Measurements from ENCODE around the gene GLI1.
A peak's percentile ranks its signal among the peaks of the same experiment; 100 is the strongest.
"Not testable (repeated sequence)": the region's sequence is repeated elsewhere in the genome, so short reads cannot be mapped to it uniquely, and the experiment has no call there.

GLI1 gene

DNA sequence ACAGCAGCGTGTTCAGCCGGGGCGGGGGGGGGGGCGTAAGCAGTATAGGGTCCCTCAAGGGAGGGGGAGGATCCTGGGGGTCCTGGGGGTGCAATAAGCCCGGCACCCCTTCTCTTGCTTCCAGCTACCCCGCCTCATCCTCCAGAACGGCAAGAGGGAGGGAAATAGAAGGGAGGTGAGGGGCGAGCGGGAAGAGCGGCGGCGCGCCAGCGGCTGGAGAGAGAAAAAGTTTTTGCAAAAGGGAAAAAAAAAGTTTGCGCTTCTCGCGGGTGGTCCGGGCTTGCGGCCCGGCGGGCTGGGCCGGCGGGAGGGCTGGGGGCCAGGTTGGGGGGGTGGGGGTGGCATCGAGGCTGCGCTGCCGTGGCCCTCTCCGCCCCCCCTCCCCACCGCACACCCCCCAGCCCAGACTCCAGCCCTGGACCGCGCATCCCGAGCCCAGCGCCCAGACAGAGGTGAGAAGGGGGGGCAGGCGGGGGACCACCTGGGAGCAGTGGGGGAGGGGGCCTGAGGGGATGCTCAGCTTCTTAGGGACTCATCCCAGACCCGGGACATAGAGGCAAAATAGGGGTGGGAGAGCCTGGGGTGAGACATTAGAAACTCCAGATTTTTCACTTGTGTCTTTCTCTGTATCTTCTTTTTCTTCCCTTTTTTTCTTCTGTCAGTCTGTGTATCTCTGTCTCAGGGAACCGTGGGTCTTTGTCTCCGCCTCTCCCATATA is at the start of gene GLI1:
GLI1 (plus strand) TSS at position 36 of the 718 bp plus-strand sequence. CDS start 3,907 bp downstream, outside the sequence.
- H3K27me3 ChIP-seq (ENCODE audit: control insufficient read depth in 5 of 5, insufficient read depth in 4 of 5, low read length in 5 of 5) = peaks cover 0 to 21% (median 6%) of the 10 kb centered on the region in 5 donors

DNA sequence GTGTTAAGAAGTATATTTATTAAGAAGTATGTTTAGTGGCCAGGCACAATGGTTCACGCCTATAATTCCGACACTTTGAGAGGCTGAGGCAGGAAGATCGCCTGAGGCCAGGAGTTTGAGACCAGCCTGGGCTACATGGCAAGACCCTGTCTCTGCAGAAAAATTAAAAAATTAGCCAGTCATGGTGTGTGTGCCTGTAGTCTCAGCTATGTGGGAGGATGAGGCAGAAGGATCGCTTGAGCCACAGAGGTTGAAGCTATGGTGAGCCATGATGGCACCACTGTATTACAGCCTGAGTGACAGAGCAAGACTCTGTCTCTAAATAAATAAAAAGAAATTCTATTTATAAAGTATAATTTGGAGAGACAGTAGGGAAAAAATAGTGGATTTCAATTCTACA is 49.1 kb upstream of the GLI1 start:
- no peaks in the 10 kb centered on the region for H3K36me3 ChIP-seq (ENCODE audit: control insufficient read depth in 5 of 5, insufficient read depth in 5 of 5, low read length in 5 of 5)
- no peaks in the 10 kb centered on the region for H3K27me3 ChIP-seq (ENCODE audit: control insufficient read depth in 5 of 5, insufficient read depth in 4 of 5, low read length in 5 of 5)
- H3K27ac ChIP-seq (ENCODE audit: low read depth, low read length) = no peak overlapping the region
- no peak overlapping the region for H3K9ac ChIP-seq (ENCODE audit: low read length in 5 of 5)
- H3K9me3 ChIP-seq (ENCODE audit: control insufficient read depth in 5 of 5, low read length in 5 of 5) = no peaks in the 10 kb centered on the region
- H3K4me1 ChIP-seq (ENCODE audit: control insufficient read depth in 5 of 5, insufficient read depth in 5 of 5, low read length in 5 of 5) = no peaks in the 10 kb centered on the region
- no peak overlapping the region for H3K4me3 ChIP-seq (ENCODE audit: low read depth in 1 of 5, low read length in 5 of 5)

More for the DNA sequence above, at the start of gene GLI1:
- Histone ChIP-seq H3K4me3 (ENCODE audit: low read depth in 1 of 5, low read length in 5 of 5) (peak within 1 kb of the TSS; percentile 86 to 99 (median 88)), H3K9me3 (ENCODE audit: control insufficient read depth in 5 of 5, low read length in 5 of 5) (no peaks in the 10 kb centered on the region), H3K36me3 (ENCODE audit: control insufficient read depth in 5 of 5, insufficient read depth in 5 of 5, low read length in 5 of 5) (no peaks in the 10 kb centered on the region), H3K9ac (ENCODE audit: low read length in 5 of 5) (peak within 1 kb of the TSS; percentile 30 to 89 (median 72)), H3K27ac (ENCODE audit: low read depth, low read length) (peak within 1 kb of the TSS; percentile 74), H3K4me1 (ENCODE audit: control insufficient read depth in 5 of 5, insufficient read depth in 5 of 5, low read length in 5 of 5) (peaks cover 5 to 41% (median 36%) of the 10 kb centered on the region in 5 donors)

DNA sequence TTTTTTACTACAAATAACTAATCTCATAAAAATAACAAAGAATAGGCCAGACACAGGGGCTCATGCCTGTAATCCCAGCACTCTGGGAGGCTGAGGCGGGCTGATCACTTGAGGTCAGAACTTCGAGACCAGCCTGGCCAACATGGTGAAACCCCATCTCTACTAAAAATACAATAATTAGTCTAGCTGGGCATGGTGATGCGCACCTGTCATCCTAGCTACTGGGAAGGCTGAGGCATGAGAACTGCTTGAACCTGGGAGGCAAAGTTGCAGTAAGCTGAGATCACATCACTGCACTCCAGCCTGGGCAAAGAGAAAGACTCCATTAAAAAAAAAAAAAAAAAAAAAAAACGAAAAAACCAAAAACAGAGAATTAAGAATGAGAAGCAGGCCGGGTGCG is 45.4 kb upstream of the GLI1 start:
- H3K9ac ChIP-seq (ENCODE audit: low read length in 5 of 5) = not testable (repeated sequence)

DNA sequence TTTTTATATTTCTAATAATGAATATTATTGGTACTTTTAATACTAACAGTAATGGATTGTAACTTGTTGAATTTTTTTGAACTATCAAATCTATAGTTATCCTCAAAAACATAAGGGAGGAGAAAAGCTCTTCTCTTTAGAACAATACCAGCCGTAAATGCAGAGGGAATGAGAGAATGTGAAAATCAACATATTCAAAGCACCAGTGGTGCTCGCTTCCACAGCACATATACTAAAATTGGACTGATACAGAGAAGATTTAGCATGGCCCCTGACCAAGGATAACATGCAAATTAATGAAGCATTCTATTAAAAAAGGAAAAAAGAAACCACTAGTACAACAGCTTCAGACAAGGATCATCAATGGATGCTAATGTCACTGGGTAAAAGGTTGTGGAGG is 44.5 kb upstream of the GLI1 start:
- no peaks in the 10 kb centered on the region for H3K36me3 ChIP-seq (ENCODE audit: control insufficient read depth in 5 of 5, insufficient read depth in 5 of 5, low read length in 5 of 5)
- H3K9me3 ChIP-seq (ENCODE audit: control insufficient read depth in 5 of 5, low read length in 5 of 5) = no peaks in the 10 kb centered on the region
- no peak overlapping the region for H3K9ac ChIP-seq (ENCODE audit: low read length in 5 of 5)
- no peak overlapping the region for H3K4me3 ChIP-seq (ENCODE audit: low read depth in 1 of 5, low read length in 5 of 5)
- H3K27me3 ChIP-seq (ENCODE audit: control insufficient read depth in 5 of 5, insufficient read depth in 4 of 5, low read length in 5 of 5) = no peaks in the 10 kb centered on the region
- H3K4me1 ChIP-seq (ENCODE audit: control insufficient read depth in 5 of 5, insufficient read depth in 5 of 5, low read length in 5 of 5) = peaks cover 0 to 7% (median 5%) of the 10 kb centered on the region in 5 donors
- no peak overlapping the region for H3K27ac ChIP-seq (ENCODE audit: low read depth, low read length)

More for the DNA sequence above, 45.4 kb upstream of the GLI1 start:
- not testable (repeated sequence) for H3K27me3 ChIP-seq (ENCODE audit: control insufficient read depth in 5 of 5, insufficient read depth in 4 of 5, low read length in 5 of 5); H3K4me1 ChIP-seq (ENCODE audit: control insufficient read depth in 5 of 5, insufficient read depth in 5 of 5, low read length in 5 of 5); H3K36me3 ChIP-seq (ENCODE audit: control insufficient read depth in 5 of 5, insufficient read depth in 5 of 5, low read length in 5 of 5); H3K27ac ChIP-seq (ENCODE audit: low read depth, low read length); H3K9me3 ChIP-seq (ENCODE audit: control insufficient read depth in 5 of 5, low read length in 5 of 5); H3K4me3 ChIP-seq (ENCODE audit: low read depth in 1 of 5, low read length in 5 of 5)

DNA sequence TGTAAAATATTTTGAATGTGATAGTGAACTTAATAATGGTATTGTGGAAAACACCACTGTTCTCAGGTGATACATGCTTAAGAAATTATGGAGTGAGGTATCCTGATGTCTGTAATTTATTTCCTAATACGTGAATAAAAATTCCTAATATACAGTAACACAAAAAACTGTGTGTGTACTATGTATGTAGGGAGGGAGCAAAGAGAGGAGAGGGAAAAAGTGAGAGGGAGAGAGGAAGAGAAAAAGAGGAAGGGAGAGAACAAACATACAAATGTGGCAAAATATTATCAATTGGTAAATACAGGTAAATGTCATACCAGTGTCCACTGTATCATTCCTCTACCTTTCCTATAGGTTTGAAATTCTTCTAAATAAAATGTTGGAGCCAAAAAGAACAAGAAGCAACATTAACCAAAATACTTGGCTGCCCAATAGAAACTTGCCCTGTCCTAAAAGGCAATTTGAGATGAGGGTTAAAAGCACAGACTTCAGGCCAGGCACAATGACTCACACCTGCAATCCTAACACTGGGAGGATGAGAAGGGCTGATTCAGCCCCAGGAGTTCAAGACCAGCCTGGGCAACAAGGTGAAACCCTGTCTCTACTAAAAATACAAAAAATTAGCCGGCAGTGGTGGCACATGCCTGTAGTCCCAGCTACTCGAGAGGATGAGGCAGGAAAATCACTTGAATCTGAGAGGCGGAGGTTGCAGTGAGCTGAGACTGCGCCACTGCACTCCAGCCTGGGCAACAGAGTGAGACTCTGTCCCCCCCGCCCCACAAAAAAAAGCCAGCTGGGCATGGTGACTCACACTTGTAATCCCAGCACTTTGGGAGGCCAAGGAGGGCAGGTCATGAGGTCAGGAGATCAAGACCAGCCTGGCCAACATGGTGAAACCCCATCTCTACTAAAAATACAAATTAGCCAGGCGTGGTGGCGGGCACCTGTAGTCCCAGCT is 43.3 kb upstream of the GLI1 start:
- Histone ChIP-seq H3K4me1 (ENCODE audit: control insufficient read depth in 5 of 5, insufficient read depth in 5 of 5, low read length in 5 of 5) (peaks cover 0 to 7% (median 5%) of the 10 kb centered on the region in 5 donors), H3K9ac (ENCODE audit: low read length in 5 of 5) (peak overlapping the region in 1 of 5 donors; percentile 16), H3K4me3 (ENCODE audit: low read depth in 1 of 5, low read length in 5 of 5) (no peak overlapping the region), H3K27me3 (ENCODE audit: control insufficient read depth in 5 of 5, insufficient read depth in 4 of 5, low read length in 5 of 5) (no peaks in the 10 kb centered on the region), H3K9me3 (ENCODE audit: control insufficient read depth in 5 of 5, low read length in 5 of 5) (no peaks in the 10 kb centered on the region), H3K36me3 (ENCODE audit: control insufficient read depth in 5 of 5, insufficient read depth in 5 of 5, low read length in 5 of 5) (no peaks in the 10 kb centered on the region), H3K27ac (ENCODE audit: low read depth, low read length) (no peak overlapping the region)

DNA sequence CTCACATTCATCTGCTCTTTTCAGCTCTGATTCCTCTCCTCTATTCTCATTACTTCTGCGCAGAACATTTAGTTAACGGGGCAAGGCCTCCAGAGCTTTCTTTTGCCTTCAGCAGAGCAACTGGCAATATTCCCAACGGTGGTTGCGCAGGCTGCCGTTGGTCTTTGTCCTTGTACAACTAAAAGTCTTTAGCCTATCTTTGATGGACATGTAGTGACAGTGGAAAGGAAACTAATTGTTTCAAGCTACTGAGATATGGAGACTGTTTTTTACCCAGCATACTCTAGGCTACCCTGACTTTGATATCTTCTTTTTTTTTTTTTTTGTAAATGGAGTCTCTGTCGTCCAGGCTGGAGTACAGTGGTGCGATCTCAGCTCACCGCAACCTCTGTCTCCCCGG is 41.3 kb upstream of the GLI1 start:
- Histone ChIP-seq H3K4me3 (ENCODE audit: low read depth in 1 of 5, low read length in 5 of 5) (no peak overlapping the region), H3K36me3 (ENCODE audit: control insufficient read depth in 5 of 5, insufficient read depth in 5 of 5, low read length in 5 of 5) (peaks cover 0 to 6% (median 3%) of the 10 kb centered on the region in 5 donors), H3K27me3 (ENCODE audit: control insufficient read depth in 5 of 5, insufficient read depth in 4 of 5, low read length in 5 of 5) (no peaks in the 10 kb centered on the region), H3K4me1 (ENCODE audit: control insufficient read depth in 5 of 5, insufficient read depth in 5 of 5, low read length in 5 of 5) (peaks cover 0 to 7% (median 5%) of the 10 kb centered on the region in 5 donors), H3K9ac (ENCODE audit: low read length in 5 of 5) (no peak overlapping the region), H3K27ac (ENCODE audit: low read depth, low read length) (no peak overlapping the region), H3K9me3 (ENCODE audit: control insufficient read depth in 5 of 5, low read length in 5 of 5) (no peaks in the 10 kb centered on the region)

DNA sequence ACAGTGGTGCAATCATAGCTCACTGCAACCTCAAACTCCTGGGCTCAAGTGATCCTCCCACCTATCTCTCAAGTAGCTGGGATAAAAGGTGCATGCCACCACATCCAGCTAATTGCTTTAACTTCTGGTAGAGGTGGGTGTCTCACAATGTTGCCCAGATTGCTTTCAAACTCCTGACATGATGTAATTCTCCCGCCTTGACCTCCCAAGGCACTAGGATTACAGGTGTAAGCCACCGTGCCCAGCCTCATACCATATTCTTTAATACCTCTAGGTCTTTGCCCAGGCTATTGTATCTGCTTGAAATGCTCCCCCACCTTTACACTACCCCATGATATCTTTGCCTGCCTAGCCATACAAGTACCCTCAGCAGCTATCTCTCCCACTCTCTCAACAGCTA is 40.1 kb upstream of the GLI1 start:
- H3K9ac ChIP-seq (ENCODE audit: low read length in 5 of 5) = no peak overlapping the region
- H3K27me3 ChIP-seq (ENCODE audit: control insufficient read depth in 5 of 5, insufficient read depth in 4 of 5, low read length in 5 of 5) = no peaks in the 10 kb centered on the region
- H3K27ac ChIP-seq (ENCODE audit: low read depth, low read length) = no peak overlapping the region
- H3K9me3 ChIP-seq (ENCODE audit: control insufficient read depth in 5 of 5, low read length in 5 of 5) = no peaks in the 10 kb centered on the region
- peaks cover 0 to 6% (median 3%) of the 10 kb centered on the region in 5 donors for H3K36me3 ChIP-seq (ENCODE audit: control insufficient read depth in 5 of 5, insufficient read depth in 5 of 5, low read length in 5 of 5)
- no peak overlapping the region for H3K4me3 ChIP-seq (ENCODE audit: low read depth in 1 of 5, low read length in 5 of 5)
- peaks cover 0 to 7% (median 5%) of the 10 kb centered on the region in 5 donors for H3K4me1 ChIP-seq (ENCODE audit: control insufficient read depth in 5 of 5, insufficient read depth in 5 of 5, low read length in 5 of 5)

DNA sequence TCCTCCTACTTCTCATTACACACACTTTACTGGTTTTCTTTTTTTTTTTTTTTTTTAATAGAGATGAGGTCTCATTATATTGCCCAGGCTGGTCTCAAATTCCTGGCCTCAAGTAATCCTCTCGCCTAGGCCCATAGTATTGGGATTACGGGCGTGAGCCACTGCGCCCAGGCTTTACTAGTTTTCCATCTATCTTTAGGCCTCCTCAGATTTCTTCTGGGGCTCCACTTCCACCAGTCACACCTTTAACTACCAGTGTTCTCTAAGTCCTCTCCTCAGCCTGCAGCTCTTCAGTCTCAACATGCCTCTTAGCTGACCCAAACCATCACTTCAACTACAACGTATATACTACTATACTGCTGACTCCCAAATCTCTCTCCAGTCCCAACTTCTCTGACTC is 39.1 kb upstream of the GLI1 start:
- peaks cover 0 to 7% (median 5%) of the 10 kb centered on the region in 5 donors for H3K4me1 ChIP-seq (ENCODE audit: control insufficient read depth in 5 of 5, insufficient read depth in 5 of 5, low read length in 5 of 5)
- H3K27ac ChIP-seq (ENCODE audit: low read depth, low read length) = no peak overlapping the region
- H3K9me3 ChIP-seq (ENCODE audit: control insufficient read depth in 5 of 5, low read length in 5 of 5) = no peaks in the 10 kb centered on the region
- H3K4me3 ChIP-seq (ENCODE audit: low read depth in 1 of 5, low read length in 5 of 5) = no peak overlapping the region
- H3K9ac ChIP-seq (ENCODE audit: low read length in 5 of 5) = no peak overlapping the region
- peaks cover 0 to 8% (median 3%) of the 10 kb centered on the region in 5 donors for H3K36me3 ChIP-seq (ENCODE audit: control insufficient read depth in 5 of 5, insufficient read depth in 5 of 5, low read length in 5 of 5)
- H3K27me3 ChIP-seq (ENCODE audit: control insufficient read depth in 5 of 5, insufficient read depth in 4 of 5, low read length in 5 of 5) = no peaks in the 10 kb centered on the region

DNA sequence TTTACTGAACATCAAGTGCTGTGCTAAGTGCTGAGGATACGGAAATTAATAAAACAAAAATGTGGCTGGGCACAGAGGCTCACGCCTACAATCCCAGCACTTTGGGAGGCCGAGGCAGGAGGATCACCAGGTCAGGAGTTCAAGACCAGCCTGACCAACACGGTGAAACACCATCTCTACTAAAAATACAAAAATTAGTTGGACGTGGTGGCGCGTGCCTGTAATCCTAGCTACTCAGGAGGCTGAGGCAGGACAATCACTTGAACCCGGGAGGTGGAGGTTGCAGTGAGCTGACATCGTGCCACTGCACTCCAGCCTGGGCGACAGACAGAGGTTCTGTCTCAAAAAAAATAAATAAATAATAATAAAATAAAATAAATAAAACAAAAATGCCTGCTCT is 32.6 kb upstream of the GLI1 start:
- not testable (repeated sequence) for H3K27ac ChIP-seq (ENCODE audit: low read depth, low read length)

DNA sequence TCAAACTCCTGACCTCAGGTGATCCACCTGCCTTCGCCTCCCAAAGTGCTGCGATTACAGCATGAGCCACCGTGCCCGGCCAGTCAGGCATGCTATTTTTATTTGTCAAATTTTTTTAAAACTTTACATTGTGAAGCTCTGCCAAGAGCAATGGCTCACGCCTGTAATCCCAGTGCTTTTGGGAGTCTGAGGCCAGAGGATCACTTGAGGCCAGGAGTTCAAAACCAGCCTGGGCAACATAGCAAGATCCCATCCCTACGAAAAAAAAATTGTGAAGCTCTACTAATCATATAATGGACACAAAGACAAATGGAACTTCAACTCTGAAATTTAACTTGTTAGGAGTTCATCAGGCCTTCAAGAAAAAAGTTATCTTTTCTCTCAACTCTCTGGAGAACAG is 30.6 kb upstream of the GLI1 start:
- Histone ChIP-seq H3K27ac (ENCODE audit: low read depth, low read length) (peak overlapping the region; percentile 97), H3K4me3 (ENCODE audit: low read depth in 1 of 5, low read length in 5 of 5) (no peak overlapping the region), H3K36me3 (ENCODE audit: control insufficient read depth in 5 of 5, insufficient read depth in 5 of 5, low read length in 5 of 5) (peaks cover 0 to 4% (median 0%) of the 10 kb centered on the region in 5 donors), H3K4me1 (ENCODE audit: control insufficient read depth in 5 of 5, insufficient read depth in 5 of 5, low read length in 5 of 5) (peaks cover 2 to 16% (median 13%) of the 10 kb centered on the region in 5 donors), H3K27me3 (ENCODE audit: control insufficient read depth in 5 of 5, insufficient read depth in 4 of 5, low read length in 5 of 5) (no peaks in the 10 kb centered on the region), H3K9ac (ENCODE audit: low read length in 5 of 5) (peak overlapping the region in 4 of 5 donors; percentile 26 to 93 (median 91)), H3K9me3 (ENCODE audit: control insufficient read depth in 5 of 5, low read length in 5 of 5) (no peaks in the 10 kb centered on the region)

More for the DNA sequence above, 32.6 kb upstream of the GLI1 start:
- H3K9me3 ChIP-seq (ENCODE audit: control insufficient read depth in 5 of 5, low read length in 5 of 5); H3K4me3 ChIP-seq (ENCODE audit: low read depth in 1 of 5, low read length in 5 of 5); H3K27me3 ChIP-seq (ENCODE audit: control insufficient read depth in 5 of 5, insufficient read depth in 4 of 5, low read length in 5 of 5); H3K9ac ChIP-seq (ENCODE audit: low read length in 5 of 5); H3K36me3 ChIP-seq (ENCODE audit: control insufficient read depth in 5 of 5, insufficient read depth in 5 of 5, low read length in 5 of 5): not testable (repeated sequence)
- H3K4me1 ChIP-seq (ENCODE audit: control insufficient read depth in 5 of 5, insufficient read depth in 5 of 5, low read length in 5 of 5) = peaks cover 2 to 16% (median 13%) of the 10 kb centered on the region in 5 donors
